ENCODE data around the gene SCFD2. TPM values are rescaled to one million over a fixed set of nuclear protein-coding genes. Genes with fewer than 3 reads are reported as not detected.

SCFD2 gene
- total RNA-seq, 2 donors from 2014 or later: 19.3 to 26.7 TPM

DNA sequence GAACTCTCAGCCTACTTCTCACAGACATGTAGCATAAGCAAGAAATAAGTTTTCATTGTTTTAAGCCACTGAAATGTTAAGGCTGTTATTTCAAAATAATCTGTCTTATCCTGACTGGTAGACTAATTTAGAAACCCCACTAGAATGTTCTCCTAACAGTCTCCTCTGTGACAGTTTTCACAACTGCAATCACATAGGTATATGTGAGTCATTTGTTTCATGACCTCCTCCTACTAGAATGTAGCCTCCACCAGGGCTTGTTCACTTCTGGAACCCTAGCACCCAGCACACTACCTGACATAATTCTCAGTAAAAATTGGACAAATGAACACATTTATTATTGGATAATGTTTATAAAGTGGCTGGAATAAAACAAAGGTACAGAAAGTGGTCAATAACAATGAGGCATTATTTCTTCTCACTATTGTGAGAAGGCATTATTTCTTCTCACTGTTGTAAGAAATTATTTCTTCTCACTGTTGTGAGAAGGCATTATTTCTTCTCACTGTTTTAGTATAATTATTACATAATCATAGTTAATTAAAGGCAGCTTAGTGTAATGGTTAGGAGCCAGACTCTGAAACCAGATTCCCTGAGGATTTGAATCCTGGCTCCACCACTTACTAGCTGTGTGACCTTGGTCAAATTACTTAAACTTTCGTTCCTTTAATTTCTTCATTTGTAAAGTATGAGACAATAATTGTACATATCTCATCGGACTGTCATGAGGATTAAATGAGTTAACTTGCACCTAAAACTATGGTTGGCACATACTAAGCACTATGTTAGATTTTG lies 252.2 kb downstream of the SCFD2 start:
- H3K27me3 Mint-ChIP-seq: no peaks in the 10 kb centered on the region
- ATAC-seq (no peak), DNase-seq (no peak)
- no peak overlapping the region for H3K27ac Mint-ChIP-seq
- no peaks in the 10 kb centered on the region for H3K9me3 ChIP-seq (ENCODE audit: control insufficient read depth, low read length, poor library complexity, severe bottlenecking)
- no peak overlapping the region for H3K4me3 Mint-ChIP-seq
- H3K36me3 Mint-ChIP-seq (ENCODE audit: low read depth): peaks cover 2% of the 10 kb centered on the region
- peaks cover 5% of the 10 kb centered on the region for H3K4me1 Mint-ChIP-seq

GRCh38 chr4:53105313-53105712 lies 260.5 kb downstream of the SCFD2 start:
- no peak overlapping the region for H3K4me3 Mint-ChIP-seq

DNA sequence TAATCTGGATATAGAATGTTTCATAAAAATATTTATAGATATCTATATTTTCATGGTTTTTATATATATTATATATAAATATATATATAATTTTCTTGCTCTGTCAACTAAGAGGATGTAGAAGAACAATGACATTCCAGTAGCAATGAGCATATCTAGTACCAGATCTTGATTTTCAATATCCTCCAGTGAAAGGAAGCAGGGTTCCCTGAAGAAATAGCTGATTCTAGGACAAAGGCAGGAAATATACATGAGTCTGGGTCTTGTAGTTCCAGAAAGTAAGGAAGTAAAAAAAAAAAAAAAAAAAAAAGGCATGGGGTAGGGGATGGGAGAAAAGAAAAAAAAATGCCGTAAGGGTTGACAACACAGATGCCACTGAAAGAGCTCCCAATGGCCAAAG lies 262.4 kb downstream of the SCFD2 start:
- no peak overlapping the region for H3K27ac Mint-ChIP-seq
- H3K36me3 Mint-ChIP-seq (ENCODE audit: low read depth): peaks cover 7% of the 10 kb centered on the region
- no peaks in the 10 kb centered on the region for H3K9me3 ChIP-seq (ENCODE audit: control insufficient read depth, low read length, poor library complexity, severe bottlenecking)
- H3K4me3 Mint-ChIP-seq: no peak overlapping the region
- no peaks in the 10 kb centered on the region for H3K27me3 Mint-ChIP-seq
- ATAC-seq (no peak), DNase-seq (no peak)
- peaks cover 2% of the 10 kb centered on the region for H3K4me1 Mint-ChIP-seq

More at GRCh38 chr4:53105313-53105712, 260.5 kb downstream of the SCFD2 start:
- H3K27me3 Mint-ChIP-seq: no peaks in the 10 kb centered on the region
- ATAC-seq (no peak), DNase-seq (no peak)
- H3K9me3 ChIP-seq (ENCODE audit: control insufficient read depth, low read length, poor library complexity, severe bottlenecking): no peaks in the 10 kb centered on the region
- H3K27ac Mint-ChIP-seq: no peak overlapping the region
- H3K4me1 Mint-ChIP-seq: peaks cover 2% of the 10 kb centered on the region
- H3K36me3 Mint-ChIP-seq (ENCODE audit: low read depth): peaks cover 4% of the 10 kb centered on the region

DNA sequence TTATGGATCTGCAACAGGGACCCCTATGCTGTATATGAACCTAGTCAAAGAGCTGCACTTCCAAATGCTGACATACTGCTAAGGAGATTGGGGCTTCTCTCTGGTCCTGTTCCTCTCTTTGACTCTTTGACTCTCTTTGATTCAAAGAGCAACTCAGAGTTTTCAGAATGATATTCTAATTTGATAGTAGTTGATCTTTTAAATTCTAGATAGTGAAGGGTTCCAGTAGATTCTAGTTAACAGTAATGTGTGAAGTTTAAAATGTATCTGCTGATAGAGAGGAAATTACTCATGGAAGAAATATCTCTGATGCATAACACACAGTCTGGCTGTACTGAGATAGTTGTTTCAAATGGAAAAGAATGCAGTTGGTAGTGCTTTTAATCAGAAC lies 264.7 kb downstream of the SCFD2 start:
- H3K9me3 ChIP-seq (ENCODE audit: control insufficient read depth, low read length, poor library complexity, severe bottlenecking): no peaks in the 10 kb centered on the region
- H3K36me3 Mint-ChIP-seq (ENCODE audit: low read depth): peaks cover 7% of the 10 kb centered on the region
- no peak overlapping the region for H3K27ac Mint-ChIP-seq
- no peak overlapping the region for H3K4me3 Mint-ChIP-seq
- no peak for DNase-seq
- H3K4me1 Mint-ChIP-seq: peaks cover 2% of the 10 kb centered on the region
- H3K27me3 Mint-ChIP-seq: no peaks in the 10 kb centered on the region
- ATAC-seq: no peak

- no peak overlapping the region for H3K27ac Mint-ChIP-seq
- H3K4me1 Mint-ChIP-seq: peaks cover 2% of the 10 kb centered on the region
- no peaks in the 10 kb centered on the region for H3K9me3 ChIP-seq (ENCODE audit: control insufficient read depth, low read length, poor library complexity, severe bottlenecking)
- peaks cover 7% of the 10 kb centered on the region for H3K36me3 Mint-ChIP-seq (ENCODE audit: low read depth)
- DNase-seq (no peak), ATAC-seq (no peak)
- no peak overlapping the region for H3K4me3 Mint-ChIP-seq
- no peaks in the 10 kb centered on the region for H3K27me3 Mint-ChIP-seq
Measured at GRCh38 chr4:53100501-53101190, 265.2 kb downstream of the SCFD2 start.

DNA sequence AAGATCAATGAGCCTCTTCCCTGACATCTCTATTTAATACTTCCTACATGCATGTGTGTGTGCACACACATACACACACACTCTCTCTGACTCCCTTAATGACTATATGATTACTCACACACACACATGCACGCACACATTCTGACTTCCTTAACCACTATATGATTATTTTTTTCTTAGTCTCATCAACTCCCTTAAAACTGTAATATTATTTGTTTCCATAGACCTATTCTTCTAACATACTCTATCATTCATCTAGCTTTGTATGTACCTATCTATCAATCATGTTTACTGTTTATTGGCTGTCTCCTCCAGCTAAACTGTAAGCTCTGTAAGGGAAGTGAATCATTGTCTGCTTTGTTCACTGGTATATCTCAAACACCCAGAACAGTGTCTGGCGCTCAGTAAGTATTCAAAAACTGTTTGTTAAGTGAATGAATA lies 267.2 kb downstream of the SCFD2 start:
- peaks cover 7% of the 10 kb centered on the region for H3K36me3 Mint-ChIP-seq (ENCODE audit: low read depth)
- ATAC-seq (no peak), DNase-seq (no peak)
- H3K4me3 Mint-ChIP-seq: no peak overlapping the region
- no peaks in the 10 kb centered on the region for H3K9me3 ChIP-seq (ENCODE audit: control insufficient read depth, low read length, poor library complexity, severe bottlenecking)
- H3K4me1 Mint-ChIP-seq: peaks cover 2% of the 10 kb centered on the region
- H3K27ac Mint-ChIP-seq: no peak overlapping the region
- H3K27me3 Mint-ChIP-seq: no peaks in the 10 kb centered on the region

- H3K27ac Mint-ChIP-seq: no peak overlapping the region
- DNase-seq (no peak), ATAC-seq (no peak)
- H3K27me3 Mint-ChIP-seq: no peaks in the 10 kb centered on the region
- peaks cover 3% of the 10 kb centered on the region for H3K36me3 Mint-ChIP-seq (ENCODE audit: low read depth)
- no peaks in the 10 kb centered on the region for H3K9me3 ChIP-seq (ENCODE audit: control insufficient read depth, low read length, poor library complexity, severe bottlenecking)
- no peak overlapping the region for H3K4me3 Mint-ChIP-seq
- H3K4me1 Mint-ChIP-seq: no peaks in the 10 kb centered on the region
Measured at GRCh38 chr4:53094040-53094439, 271.8 kb downstream of the SCFD2 start.

DNA sequence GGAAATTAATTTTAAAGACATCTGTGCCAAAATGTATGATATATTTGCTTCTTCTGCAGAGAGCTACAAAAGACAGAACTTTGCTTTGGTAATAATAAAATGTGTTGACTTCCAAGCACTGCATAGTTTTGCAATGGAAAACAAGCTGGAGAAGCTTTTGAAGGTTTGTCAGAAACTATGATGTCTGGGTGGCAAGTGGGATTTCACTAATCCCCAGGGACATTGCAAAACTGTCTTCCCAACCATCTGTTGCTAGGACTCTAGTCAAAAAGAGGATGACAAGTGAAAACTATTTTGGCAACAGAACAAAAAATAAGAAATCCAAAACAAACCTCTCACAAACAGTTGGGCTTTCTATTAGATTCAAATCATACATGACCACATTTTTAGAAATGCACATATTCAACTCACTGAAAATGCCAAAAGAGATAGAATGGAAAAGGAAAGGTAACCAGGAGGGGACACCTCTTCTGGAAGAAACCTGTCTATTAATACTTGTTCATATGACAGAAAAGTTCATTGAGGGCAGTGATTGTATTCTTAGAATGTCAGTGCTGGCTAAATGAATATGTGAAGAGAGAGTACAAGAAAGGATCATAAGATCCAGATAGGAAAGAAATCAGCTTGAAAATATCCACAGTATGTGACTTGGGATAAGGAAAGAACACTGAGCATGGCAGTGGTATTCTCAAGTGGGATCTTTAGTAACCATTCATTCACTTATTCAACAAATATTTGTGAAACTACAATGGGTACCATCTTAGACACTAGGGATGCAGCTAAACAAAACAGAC lies 275.7 kb downstream of the SCFD2 start:
- DNase-seq: no peak
- Mint-ChIP-seq H3K27ac (no peak overlapping the region), H3K27me3 (no peaks in the 10 kb centered on the region), H3K4me1 (no peaks in the 10 kb centered on the region), H3K4me3 (no peak overlapping the region), H3K36me3 (ENCODE audit: low read depth) (no peaks in the 10 kb centered on the region)
- no peak for ATAC-seq
- H3K9me3 ChIP-seq (ENCODE audit: control insufficient read depth, low read length, poor library complexity, severe bottlenecking): no peaks in the 10 kb centered on the region

GRCh38 chr4:53088152-53088551 lies 277.7 kb downstream of the SCFD2 start:
- H3K27ac Mint-ChIP-seq: no peak overlapping the region
- peaks cover 2% of the 10 kb centered on the region for H3K36me3 Mint-ChIP-seq (ENCODE audit: low read depth)
- no peaks in the 10 kb centered on the region for H3K4me1 Mint-ChIP-seq
- no peaks in the 10 kb centered on the region for H3K27me3 Mint-ChIP-seq
- DNase-seq: no peak
- no peak overlapping the region for H3K4me3 Mint-ChIP-seq
- no peaks in the 10 kb centered on the region for H3K9me3 ChIP-seq (ENCODE audit: control insufficient read depth, low read length, poor library complexity, severe bottlenecking)
- no peak for ATAC-seq

DNA sequence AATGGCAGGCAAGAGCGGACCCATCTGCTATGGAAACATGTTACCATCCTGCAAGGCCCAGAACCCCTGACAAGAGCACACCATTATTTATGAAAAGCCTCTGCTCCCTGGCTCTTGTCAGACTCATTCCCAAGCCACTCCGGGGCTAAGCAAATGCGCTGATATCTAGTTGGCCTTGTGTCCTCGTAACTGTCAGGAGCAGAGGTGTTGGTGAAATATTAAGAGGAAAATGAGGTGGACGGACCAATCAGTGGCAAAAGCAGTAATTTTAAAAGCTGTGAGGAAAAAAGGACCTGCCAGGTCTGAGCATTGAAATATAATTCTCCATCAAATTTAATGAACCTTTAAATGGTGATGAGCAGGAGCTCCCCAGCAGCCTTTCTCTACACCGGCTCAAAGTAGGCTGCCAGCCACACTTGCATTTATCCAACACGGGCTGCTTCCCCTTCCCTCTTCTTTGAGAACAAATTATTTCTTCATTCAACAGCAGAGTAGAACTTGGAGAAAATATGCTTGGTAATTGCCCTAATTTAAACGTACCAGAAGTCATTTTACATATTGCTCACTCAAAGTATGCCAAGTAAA lies 289.4 kb downstream of the SCFD2 start:
- ATAC-seq (no peak), DNase-seq (no peak)
- no peak overlapping the region for H3K27ac Mint-ChIP-seq
- no peaks in the 10 kb centered on the region for H3K36me3 Mint-ChIP-seq (ENCODE audit: low read depth)
- no peaks in the 10 kb centered on the region for H3K9me3 ChIP-seq (ENCODE audit: control insufficient read depth, low read length, poor library complexity, severe bottlenecking)
- no peaks in the 10 kb centered on the region for H3K27me3 Mint-ChIP-seq
- H3K4me3 Mint-ChIP-seq: no peak overlapping the region
- H3K4me1 Mint-ChIP-seq: peaks cover 3% of the 10 kb centered on the region

DNA sequence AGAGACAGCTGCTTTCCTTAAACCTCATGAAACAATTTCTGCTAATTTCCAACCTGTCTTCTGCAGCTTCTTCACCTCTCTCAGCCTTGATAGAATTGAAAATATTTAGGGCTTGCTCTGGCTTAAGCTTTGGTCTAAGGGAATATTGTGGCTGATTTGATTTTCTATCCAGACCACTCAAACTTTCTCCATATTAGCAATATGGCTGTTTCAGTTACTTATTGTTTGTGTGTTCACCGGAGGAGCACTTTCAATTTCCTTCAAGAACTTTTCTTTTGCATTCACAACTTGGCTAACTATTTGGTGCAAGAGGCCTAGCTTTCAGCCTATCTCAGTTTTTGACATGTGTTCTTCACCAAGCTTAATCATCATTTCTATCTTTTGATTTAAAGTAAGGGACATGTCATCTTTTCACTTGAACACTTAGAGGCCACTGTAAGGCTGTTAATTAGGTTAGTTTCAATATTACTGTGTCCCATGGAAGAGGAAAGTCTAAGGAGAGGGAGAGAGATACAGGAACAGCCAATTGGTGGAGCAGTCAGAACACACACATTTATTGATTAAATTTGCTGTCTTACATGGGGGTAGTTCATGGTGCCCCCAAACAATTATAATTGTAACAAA lies 290.6 kb downstream of the SCFD2 start:
- no peak for DNase-seq
- no peak for ATAC-seq
- no peak overlapping the region for H3K4me3 Mint-ChIP-seq
- peaks cover 3% of the 10 kb centered on the region for H3K4me1 Mint-ChIP-seq
- H3K9me3 ChIP-seq (ENCODE audit: control insufficient read depth, low read length, poor library complexity, severe bottlenecking): no peaks in the 10 kb centered on the region
- H3K36me3 Mint-ChIP-seq (ENCODE audit: low read depth): peaks cover 4% of the 10 kb centered on the region
- H3K27me3 Mint-ChIP-seq: no peaks in the 10 kb centered on the region
- no peak overlapping the region for H3K27ac Mint-ChIP-seq

DNA sequence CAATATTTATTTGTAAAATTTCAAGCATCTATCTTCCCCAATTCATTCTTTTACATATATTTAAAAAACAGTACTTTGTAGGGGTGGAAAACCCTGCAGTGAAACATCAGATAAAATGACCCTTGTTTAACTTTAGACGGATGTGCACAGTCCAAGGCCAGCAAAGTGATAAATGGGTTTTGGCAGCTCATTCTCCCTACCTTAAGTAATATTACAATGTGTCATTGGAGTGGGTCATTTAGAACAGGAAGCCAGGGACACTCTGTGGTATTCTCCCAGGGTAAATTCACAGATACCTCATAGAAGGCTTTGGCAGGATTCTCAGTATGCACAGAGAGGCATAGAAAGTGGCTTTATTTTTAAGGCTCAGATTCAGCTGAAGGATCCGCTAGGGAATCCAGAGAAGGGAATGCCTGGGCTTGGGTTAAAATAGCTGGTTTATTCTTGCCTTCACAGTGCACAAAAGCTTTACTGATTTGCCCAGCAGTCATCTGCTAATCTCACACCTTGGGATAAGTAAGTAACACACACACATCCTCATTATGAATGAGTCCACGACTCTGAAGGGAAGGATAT lies 297.0 kb downstream of the SCFD2 start:
- Mint-ChIP-seq H3K27ac (no peak overlapping the region), H3K27me3 (no peaks in the 10 kb centered on the region), H3K4me1 (no peaks in the 10 kb centered on the region), H3K4me3 (no peak overlapping the region), H3K36me3 (ENCODE audit: low read depth) (peaks cover 4% of the 10 kb centered on the region)
- no peak for ATAC-seq
- no peaks in the 10 kb centered on the region for H3K9me3 ChIP-seq (ENCODE audit: control insufficient read depth, low read length, poor library complexity, severe bottlenecking)
- DNase-seq: no peak

Data from T-helper 17 cell (primary cell).